CD4-positive, alpha-beta T cell (primary cell): ENCODE measurements around the gene PTPRN2. TPM values are rescaled to one million over a fixed set of nuclear protein-coding genes. Genes with fewer than 3 reads are reported as not detected.

Source experiments
- ATAC-seq: fragments of 200-7000 bp; cut with Tn5 transposase; one replicate; pipeline ENCODE4 v1.10.0; 2022; ENCODE audit warnings: mild to moderate bottlenecking; ENCODE audit not compliant: poor library complexity
- CTCF ChIA-PET: fragments of 350-600 bp; sonication (Branson Sonifier 250); formaldehyde crosslinking; loops from one replicate; lab custom pipeline; 2021; ENCODE audit warnings: antibody characterized with exemption, inconsistent platforms; lab: Charles Lee
- POLR2A ChIA-PET: fragments of 350-600 bp; sonication (Branson Sonifier 250); formaldehyde crosslinking; loops from one replicate; lab custom pipeline; 2021; ENCODE audit warnings: antibody characterized with exemption, inconsistent platforms; lab: Charles Lee
- DNase-seq, 14 experiments: peaks; one replicate each; pipeline ENCODE4 v3.0.0-alpha.2; 2013 to 2020; ENCODE audit warnings: mixed read lengths in 2 of 14
- H3K27ac ChIP-seq, 2 donors: one replicate each; pipeline versions ENCODE4 v1.5.1 to v1.7.0; 2013; ENCODE audit warnings: low read length in 2 of 2, low read depth in 1 of 2, mild to moderate bottlenecking in 1 of 2
- H3K27me3 ChIP-seq, 2 experiments: 1 replicate in 1 of 2; 2 replicates in 1 of 2; pipeline versions ENCODE4 v1.6.1 to v1.7.0; 2013; ENCODE audit warnings: low read length in 2 of 2, control low read depth in 1 of 2, mild to moderate bottlenecking in 1 of 2, moderate library complexity in 1 of 2; ENCODE audit not compliant: insufficient read depth in 2 of 2, control insufficient read depth in 1 of 2
- H3K36me3 ChIP-seq: one replicate; pipeline ENCODE4 v1.6.1; 2013; ENCODE audit warnings: low read length, control low read depth; ENCODE audit not compliant: insufficient read depth
- H3K4me1 ChIP-seq: one replicate; pipeline ENCODE4 v1.6.1; 2013; ENCODE audit warnings: low read length, control low read depth; ENCODE audit not compliant: insufficient read depth
- H3K4me3 ChIP-seq: one replicate; pipeline ENCODE4 v1.5.1; 2013; ENCODE audit warnings: mild to moderate bottlenecking, low read length, moderate library complexity
- H3K9me3 ChIP-seq, 2 experiments: 1 replicate in 1 of 2; 2 replicates in 1 of 2; pipeline versions ENCODE4 v1.6.1 to v1.7.0; 2013; ENCODE audit warnings: low read length in 2 of 2, mild to moderate bottlenecking in 2 of 2, control low read depth in 1 of 2, moderate library complexity in 1 of 2; ENCODE audit not compliant: control insufficient read depth in 1 of 2, insufficient read depth in 1 of 2
- H3K27ac Mint-ChIP-seq: one replicate; pipeline ENCODE4 v1.8.0; 2020; ENCODE audit warnings: mixed read lengths
- H3K27me3 Mint-ChIP-seq: one replicate; pipeline ENCODE4 v1.8.0; 2021; ENCODE audit warnings: mixed read lengths
- H3K36me3 Mint-ChIP-seq: one replicate; pipeline ENCODE4 v1.8.0; 2021; ENCODE audit warnings: low read depth, mixed read lengths
- H3K4me1 Mint-ChIP-seq: one replicate; pipeline ENCODE4 v1.8.0; 2021; ENCODE audit warnings: low read depth, mixed read lengths
- H3K4me3 Mint-ChIP-seq: one replicate; pipeline ENCODE4 v1.8.0; 2020; ENCODE audit warnings: mild to moderate bottlenecking, mixed read lengths
- H3K9me3 Mint-ChIP-seq: one replicate; pipeline ENCODE4 v1.8.0; 2020; ENCODE audit warnings: mixed read lengths
- intact Hi-C, 2 experiments: fragments of 100-400 bp; cut with DNase I in 1 of 2; cut with micrococcal nuclease in 1 of 2; formaldehyde crosslinking; loops; one replicate each; pipeline versions ENCODE4 v1.15.1 to v1.9.0; 2023 to 2025; cut with DNase I, micrococcal nuclease
- total RNA-seq, 174 experiments: library from RNA in 2 of 174; stranded (reverse) in 2 of 174; gene quantifications; one replicate each; pipeline ENCODE4 v1.2.3 and lab custom pipeline; 2021 to 2026
- TF ChIP-seq, protein P1 (sequence below): fragments of 200-600 bp; IDR thresholded peaks from one replicate; pipeline ENCODE4 v1.8.0; 2022; ENCODE audit warnings: antibody characterized with exemption, mild to moderate bottlenecking

The PTPRN2 gene
- total RNA-seq, 2 experiments from 2014 or later, result 0.34 to 0.44 TPM

DNA sequence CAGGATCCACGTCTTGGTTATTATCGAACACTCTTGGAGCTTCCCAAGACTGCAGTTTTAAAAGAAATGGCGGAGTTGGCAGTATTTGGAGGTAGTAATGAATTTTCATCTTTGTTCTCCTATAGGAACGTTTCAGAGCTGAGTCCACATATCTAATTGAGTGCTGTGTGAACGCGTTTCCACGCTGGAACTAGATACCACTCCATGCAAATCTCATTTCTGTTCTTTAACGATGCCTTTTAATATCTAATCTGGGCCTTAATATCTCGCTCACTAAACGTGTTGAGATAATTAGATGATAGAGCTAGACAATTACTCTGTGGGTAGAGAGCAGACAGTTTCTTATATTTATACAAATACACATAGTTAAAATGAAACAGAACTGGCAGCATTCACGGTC lies 727.2 kb downstream of the PTPRN2 start:
- Mint-ChIP-seq H3K36me3 (no peaks in the 10 kb centered on the region), H3K27me3 (no peaks in the 10 kb centered on the region), H3K9me3 (no peaks in the 10 kb centered on the region), H3K27ac (no peak overlapping the region), H3K4me3 (no peak overlapping the region), H3K4me1 (no peaks in the 10 kb centered on the region)
- H3K9me3 ChIP-seq, result no peaks in the 10 kb centered on the region
- no peak overlapping the region for H3K4me3 ChIP-seq
- H3K27me3 ChIP-seq, result no peaks in the 10 kb centered on the region
- H3K36me3 ChIP-seq, result no peaks in the 10 kb centered on the region
- no peaks in the 10 kb centered on the region for H3K4me1 ChIP-seq
- ChIA-PET POLR2A (interaction anchor here (0.7 kb wide), 1 partner anchor 967 kb away, joined by 3 read pairs; no protein-coding TSS in a partner anchor), CTCF (no interaction called here)
- H3K27ac ChIP-seq, result no peak overlapping the region
- no peak for DNase-seq
- no peak for ATAC-seq
- TF ChIP-seq, protein P1, sequence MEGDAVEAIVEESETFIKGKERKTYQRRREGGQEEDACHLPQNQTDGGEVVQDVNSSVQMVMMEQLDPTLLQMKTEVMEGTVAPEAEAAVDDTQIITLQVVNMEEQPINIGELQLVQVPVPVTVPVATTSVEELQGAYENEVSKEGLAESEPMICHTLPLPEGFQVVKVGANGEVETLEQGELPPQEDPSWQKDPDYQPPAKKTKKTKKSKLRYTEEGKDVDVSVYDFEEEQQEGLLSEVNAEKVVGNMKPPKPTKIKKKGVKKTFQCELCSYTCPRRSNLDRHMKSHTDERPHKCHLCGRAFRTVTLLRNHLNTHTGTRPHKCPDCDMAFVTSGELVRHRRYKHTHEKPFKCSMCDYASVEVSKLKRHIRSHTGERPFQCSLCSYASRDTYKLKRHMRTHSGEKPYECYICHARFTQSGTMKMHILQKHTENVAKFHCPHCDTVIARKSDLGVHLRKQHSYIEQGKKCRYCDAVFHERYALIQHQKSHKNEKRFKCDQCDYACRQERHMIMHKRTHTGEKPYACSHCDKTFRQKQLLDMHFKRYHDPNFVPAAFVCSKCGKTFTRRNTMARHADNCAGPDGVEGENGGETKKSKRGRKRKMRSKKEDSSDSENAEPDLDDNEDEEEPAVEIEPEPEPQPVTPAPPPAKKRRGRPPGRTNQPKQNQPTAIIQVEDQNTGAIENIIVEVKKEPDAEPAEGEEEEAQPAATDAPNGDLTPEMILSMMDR, result no peak
- intact Hi-C loops, result no loop called here

DNA sequence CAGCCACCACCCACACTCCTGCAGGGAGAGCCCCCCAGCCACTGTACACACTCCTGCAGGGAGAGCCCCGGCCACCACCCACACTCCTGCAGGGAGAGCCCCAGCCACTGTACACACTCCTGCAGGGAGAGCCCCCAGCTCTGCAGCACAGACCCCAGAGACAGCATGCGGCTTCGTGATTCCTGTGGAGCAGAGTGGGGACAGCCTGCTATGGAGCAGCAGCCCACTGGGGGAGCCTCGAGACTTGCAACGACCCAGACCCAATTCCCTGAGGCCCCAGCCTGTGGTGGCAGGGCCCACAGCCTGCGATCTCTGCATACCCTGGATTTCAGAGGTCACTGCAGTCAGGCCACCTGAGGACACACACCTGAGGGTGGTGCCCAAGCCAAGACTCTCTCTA lies 727.7 kb downstream of the PTPRN2 start:
- Histone ChIP-seq H3K9me3 (no peaks in the 10 kb centered on the region), H3K4me1 (no peaks in the 10 kb centered on the region), H3K36me3 (no peaks in the 10 kb centered on the region), H3K27ac (no peak overlapping the region), H3K27me3 (no peaks in the 10 kb centered on the region), H3K4me3 (no peak overlapping the region)
- TF ChIP-seq, protein P1, result no peak
- ChIA-PET CTCF (no interaction called here), POLR2A (interaction anchor here (0.7 kb wide), 1 partner anchor 966 kb away, joined by 3 read pairs; no protein-coding TSS in a partner anchor)
- H3K9me3 Mint-ChIP-seq, result no peaks in the 10 kb centered on the region
- H3K27me3 Mint-ChIP-seq, result no peaks in the 10 kb centered on the region
- DNase-seq (no peak), ATAC-seq (no peak)
- H3K27ac Mint-ChIP-seq, result no peak overlapping the region
- H3K4me1 Mint-ChIP-seq, result no peaks in the 10 kb centered on the region
- no peak overlapping the region for H3K4me3 Mint-ChIP-seq
- no peaks in the 10 kb centered on the region for H3K36me3 Mint-ChIP-seq
- intact Hi-C loops, result no loop called here

DNA sequence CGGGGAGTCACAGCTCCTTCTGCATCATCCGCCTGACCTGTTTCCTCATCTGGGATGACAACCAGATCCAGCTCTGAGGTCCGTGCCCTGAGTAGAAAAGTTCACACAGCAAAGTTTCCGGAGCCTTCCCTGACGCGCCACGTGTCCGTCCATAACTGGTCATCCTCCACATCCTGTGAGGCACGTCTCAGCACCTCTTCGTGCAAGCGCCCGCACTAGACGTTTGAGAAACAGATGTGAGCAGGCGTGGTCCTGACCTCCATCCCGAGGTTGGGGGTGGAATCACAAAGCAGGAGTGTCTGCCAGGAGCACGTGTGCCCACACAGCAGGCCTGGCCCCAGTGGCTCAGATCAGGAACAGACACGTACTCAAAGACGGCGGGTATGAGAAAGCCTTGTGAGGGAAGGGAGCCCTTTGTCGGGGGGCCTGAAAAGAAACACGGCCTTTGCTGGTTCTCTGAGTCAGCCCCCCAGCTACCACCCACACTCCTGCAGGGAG lies 730.0 kb downstream of the PTPRN2 start:
- POLR2A ChIA-PET, result no interaction called here
- no peaks in the 10 kb centered on the region for H3K27me3 Mint-ChIP-seq
- no peaks in the 10 kb centered on the region for H3K27me3 ChIP-seq
- H3K4me1 ChIP-seq, result no peaks in the 10 kb centered on the region
- no peak overlapping the region for H3K27ac Mint-ChIP-seq
- no peaks in the 10 kb centered on the region for H3K9me3 Mint-ChIP-seq
- H3K36me3 ChIP-seq, result no peaks in the 10 kb centered on the region
- no peak overlapping the region for H3K27ac ChIP-seq
- no peak for ATAC-seq
- no peaks in the 10 kb centered on the region for H3K4me1 Mint-ChIP-seq
- no peak overlapping the region for H3K4me3 ChIP-seq
- no peak overlapping the region for H3K4me3 Mint-ChIP-seq
- CTCF ChIA-PET, result no interaction called here
- TF ChIP-seq, protein P1, result no peak
- H3K36me3 Mint-ChIP-seq, result no peaks in the 10 kb centered on the region
- no peak for DNase-seq
- peaks cover 0 to 6% of the 10 kb centered on the region in 2 experiments for H3K9me3 ChIP-seq
- intact Hi-C loops, result no loop called here
